ENCODE data around the gene RNF222.

Gene RNF222

GRCh38 chr17:8350339-8350738, 47.3 kb downstream of the RNF222 start:
- TF ChIP-seq FOXP2 (optimal IDR thresholded peaks at IDR 0.05; ENCODE audit: borderline replicate concordance, extremely low read depth, extremely low read length, insufficient read depth): no peak
- no peak for TF ChIP-seq REST (IDR thresholded peaks at IDR 0.05; ENCODE audit: insufficient read depth in 1 of 2, low read depth in 2 of 2, low read length in 2 of 2)
- TF ChIP-seq SIN3A (IDR thresholded peaks at IDR 0.05; ENCODE audit: borderline replicate concordance, insufficient read depth, low read length): no peak
- TF ChIP-seq POLR2AphosphoS5 (IDR thresholded peaks at IDR 0.05; ENCODE audit: low read depth, low read length): no peak
- no peak for TF ChIP-seq TAF1 (IDR thresholded peaks at IDR 0.05; ENCODE audit: borderline replicate concordance, insufficient read depth, low read length)

- TF ChIP-seq SIN3A (IDR thresholded peaks at IDR 0.05; ENCODE audit: borderline replicate concordance, insufficient read depth, low read length) (no peak), FOXP2 (optimal IDR thresholded peaks at IDR 0.05; ENCODE audit: borderline replicate concordance, extremely low read depth, extremely low read length, insufficient read depth) (no peak), POLR2AphosphoS5 (IDR thresholded peaks at IDR 0.05; ENCODE audit: low read depth, low read length) (no peak), TAF1 (IDR thresholded peaks at IDR 0.05; ENCODE audit: borderline replicate concordance, insufficient read depth, low read length) (no peak), REST (IDR thresholded peaks at IDR 0.05; ENCODE audit: insufficient read depth in 1 of 2, low read depth in 2 of 2, low read length in 2 of 2) (no peak)
These were observed 51.5 kb downstream of the RNF222 start for GRCh38 chr17:8345951-8346665.

GRCh38 chr17:8345052-8345690, 52.5 kb downstream of the RNF222 start:
- TF ChIP-seq REST (IDR thresholded peaks at IDR 0.05; ENCODE audit: insufficient read depth in 1 of 2, low read depth in 2 of 2, low read length in 2 of 2) (no peak), TAF1 (IDR thresholded peaks at IDR 0.05; ENCODE audit: borderline replicate concordance, insufficient read depth, low read length) (no peak), POLR2AphosphoS5 (IDR thresholded peaks at IDR 0.05; ENCODE audit: low read depth, low read length) (no peak), FOXP2 (optimal IDR thresholded peaks at IDR 0.05; ENCODE audit: borderline replicate concordance, extremely low read depth, extremely low read length, insufficient read depth) (no peak), SIN3A (IDR thresholded peaks at IDR 0.05; ENCODE audit: borderline replicate concordance, insufficient read depth, low read length) (no peak)

GRCh38 chr17:8341456-8341855, 56.2 kb downstream of the RNF222 start:
- TF ChIP-seq TAF1 (IDR thresholded peaks at IDR 0.05; ENCODE audit: borderline replicate concordance, insufficient read depth, low read length) (no peak), FOXP2 (optimal IDR thresholded peaks at IDR 0.05; ENCODE audit: borderline replicate concordance, extremely low read depth, extremely low read length, insufficient read depth) (no peak), POLR2AphosphoS5 (IDR thresholded peaks at IDR 0.05; ENCODE audit: low read depth, low read length) (no peak)
